Measurements from ENCODE around the gene NFIX. TPM values are rescaled to one million over a fixed set of nuclear protein-coding genes. Genes with fewer than 3 reads are reported as not detected.

Gene NFIX
- total and polyA plus RNA-seq, 2 of the 13 experiments (the other 11 are each of a cell fraction or from before 2014, with no cell fraction given), result 3.4 to 5.4 TPM

- H3K36me3 ChIP-seq (replicated peaks in 1 of 2; ENCODE audit: control insufficient read depth in 1 of 2, insufficient read depth in 2 of 2, low read length in 2 of 2), result peaks cover 0 to 2% of the 10 kb centered on the region in 2 experiments; a peak in 1 of 5 replicates
- peaks cover 42% of the 10 kb centered on the region for H3K79me2 ChIP-seq (ENCODE audit: insufficient read depth, low read length)
- H4K20me1 ChIP-seq (ENCODE audit: insufficient read depth, low read length), result no peaks in the 10 kb centered on the region
- ATAC-seq (no peak), DNase-seq (ENCODE audit: low spot score) (no peak), FAIRE-seq (no peak)
- H3K9ac ChIP-seq (ENCODE audit: insufficient read depth, low read depth, low read length), result no peak overlapping the region
- no peak overlapping the region for H2AFZ ChIP-seq (ENCODE audit: low read length)
- POLR2A ChIA-PET, result interaction anchor here (2.6 kb wide), 1 partner anchor 12 kb away, joined by 13 read pairs; no protein-coding TSS in a partner anchor
- BruUV-seq (replicated peaks), result no TSS peak
- WGBS (ENCODE audit: low lambda C conversion rate), result 94% methylated on average over 4 of the region's 4 CpGs
- no peaks in the 10 kb centered on the region for H3K27me3 ChIP-seq (ENCODE audit: control insufficient read depth in 1 of 2, insufficient read depth in 2 of 2, low read length in 2 of 2)
- H3K9me3 ChIP-seq (ENCODE audit: low read length), result no peaks in the 10 kb centered on the region
- intact Hi-C loops (cut with micrococcal nuclease; ENCODE audit: unreplicated experiment) (no loop called here), in situ Hi-C loops (cut with HindIII; ENCODE audit: extremely low pct_ligation_motif_present, low pct_unique_long_range_greater_than_20kb) (no loop called here)
- no peak overlapping the region for H3K4me3 ChIP-seq (replicated peaks in 1 of 3; ENCODE audit: insufficient read depth in 1 of 3, low read depth in 2 of 3, low read length in 3 of 3)
- no peak overlapping the region for H3K4me2 ChIP-seq (ENCODE audit: low read depth, low read length)
- H3K4me1 ChIP-seq (ENCODE audit: insufficient read depth, low read length), result peaks cover 34% of the 10 kb centered on the region
- CTCF ChIA-PET (ENCODE audit: low intra/inter-chr PET ratio, low total read pairs), result no interaction called here
- TF ChIP-seq PAX8 (CRISPR knock-in tag; IDR thresholded peaks at IDR 0.05; ENCODE audit: borderline replicate concordance), result no peak
- TF ChIP-seq ZNF101 (CRISPR knock-in tag; IDR thresholded peaks at IDR 0.05; ENCODE audit: borderline replicate concordance, low read depth), result no peak
- no peak for TF ChIP-seq ZNF367 (CRISPR knock-in tag; IDR thresholded peaks at IDR 0.05; ENCODE audit: borderline replicate concordance)
- no peak for TF ChIP-seq EEA1 (CRISPR knock-in tag; IDR thresholded peaks at IDR 0.05; ENCODE audit: borderline replicate concordance)
- no peak overlapping the region for H3K27ac ChIP-seq (ENCODE audit: extremely low read length, insufficient read depth, low read length)
Measured at GRCh38 chr19:13014921-13015280, 19.6 kb downstream of the NFIX start.

- WGBS (ENCODE audit: low lambda C conversion rate), result 96% methylated on average over 12 of the region's 12 CpGs
- Histone ChIP-seq H3K4me3 (replicated peaks in 1 of 3; ENCODE audit: insufficient read depth in 1 of 3, low read depth in 2 of 3, low read length in 3 of 3) (no peak overlapping the region), H4K20me1 (ENCODE audit: insufficient read depth, low read length) (no peaks in the 10 kb centered on the region), H3K9me3 (ENCODE audit: low read length) (no peaks in the 10 kb centered on the region), H3K27me3 (ENCODE audit: control insufficient read depth in 1 of 2, insufficient read depth in 2 of 2, low read length in 2 of 2) (no peaks in the 10 kb centered on the region), H2AFZ (ENCODE audit: low read length) (no peak overlapping the region), H3K79me2 (ENCODE audit: insufficient read depth, low read length) (peaks cover 44% of the 10 kb centered on the region), H3K4me1 (ENCODE audit: insufficient read depth, low read length) (peaks cover 40% of the 10 kb centered on the region), H3K27ac (ENCODE audit: extremely low read length, insufficient read depth, low read length) (no peak overlapping the region), H3K9ac (ENCODE audit: insufficient read depth, low read depth, low read length) (no peak overlapping the region), H3K36me3 (replicated peaks in 1 of 2; ENCODE audit: control insufficient read depth in 1 of 2, insufficient read depth in 2 of 2, low read length in 2 of 2) (peaks cover 0 to 2% of the 10 kb centered on the region in 2 experiments; a peak in 1 of 5 replicates), H3K4me2 (ENCODE audit: low read depth, low read length) (no peak overlapping the region)
- ChIA-PET CTCF (ENCODE audit: low intra/inter-chr PET ratio, low total read pairs) (no interaction called here), POLR2A (interaction anchor here (2.6 kb wide), 1 partner anchor 11 kb away, joined by 13 read pairs; no protein-coding TSS in a partner anchor)
- FAIRE-seq (no peak), DNase-seq (ENCODE audit: low spot score) (no peak), ATAC-seq (no peak)
- no peak for TF ChIP-seq ZFP62 (CRISPR knock-in tag; IDR thresholded peaks at IDR 0.05)
- TF ChIP-seq THAP8 (CRISPR knock-in tag; IDR thresholded peaks at IDR 0.05; ENCODE audit: borderline replicate concordance), result no peak
- no peak for TF ChIP-seq MBD4 (IDR thresholded peaks at IDR 0.05; ENCODE audit: borderline replicate concordance, low read length)
- no peak for TF ChIP-seq ZNF296 (CRISPR knock-in tag; conservative IDR thresholded peaks at IDR 0.05)
- BruUV-seq (replicated peaks), result no TSS peak
- in situ Hi-C loops (cut with HindIII; ENCODE audit: extremely low pct_ligation_motif_present, low pct_unique_long_range_greater_than_20kb), result no loop called here
- intact Hi-C loops (cut with micrococcal nuclease; ENCODE audit: unreplicated experiment), result no loop called here
Measured at GRCh38 chr19:13015361-13016223, 20.3 kb downstream of the NFIX start.
